SJCRH30 (cell line): ENCODE data around the gene DOCK3. TPM values are rescaled to one million over a fixed set of nuclear protein-coding genes. Genes with fewer than 3 reads are reported as not detected.

ENCODE experiments used
- DNase-seq, 2 experiments: peaks; one replicate each; pipeline ENCODE4 v3.0.0-alpha.2; 2015 to 2020
- H3K27ac ChIP-seq: fragments of 250-450 bp; sonication (Bioruptor Pico); 2 replicates; pipeline ENCODE4 v1.5.1; 2020; ENCODE audit warnings: mild to moderate bottlenecking, moderate library complexity
- H3K27me3 ChIP-seq: fragments of 250-450 bp; sonication (Bioruptor Pico); 2 replicates; pipeline ENCODE4 v1.5.1; 2020; ENCODE audit warnings: mild to moderate bottlenecking, moderate library complexity
- H3K36me3 ChIP-seq: fragments of 250-450 bp; sonication (Bioruptor Pico); 2 replicates; pipeline ENCODE4 v1.5.1; 2020; ENCODE audit warnings: mild to moderate bottlenecking, moderate library complexity
- H3K4me1 ChIP-seq: fragments of 250-450 bp; sonication (Bioruptor Pico); 2 replicates; pipeline ENCODE4 v1.5.1; 2020; ENCODE audit warnings: mild to moderate bottlenecking, moderate library complexity
- H3K4me3 ChIP-seq: fragments of 250-450 bp; sonication (Bioruptor Pico); 2 replicates; pipeline ENCODE4 v1.5.1; 2020; ENCODE audit warnings: mild to moderate bottlenecking, moderate library complexity
- H3K9me3 ChIP-seq: fragments of 250-450 bp; sonication (Bioruptor Pico); replicated peaks from 2 replicates; pipeline ENCODE4 v1.5.1; 2020; ENCODE audit warnings: mild to moderate bottlenecking, moderate library complexity
- total RNA-seq: library from RNA; depleted of rRNA; stranded (reverse); fragments of >200 nt; shearing (Covaris generic); gene quantifications from 2 replicates; pipeline ENCODE4 v1.2.3, GENCODE V29; 2014; rRNA removed

The DOCK3 gene
- total RNA-seq, 1 experiment from 2014 or later: 0.08 TPM

DNA sequence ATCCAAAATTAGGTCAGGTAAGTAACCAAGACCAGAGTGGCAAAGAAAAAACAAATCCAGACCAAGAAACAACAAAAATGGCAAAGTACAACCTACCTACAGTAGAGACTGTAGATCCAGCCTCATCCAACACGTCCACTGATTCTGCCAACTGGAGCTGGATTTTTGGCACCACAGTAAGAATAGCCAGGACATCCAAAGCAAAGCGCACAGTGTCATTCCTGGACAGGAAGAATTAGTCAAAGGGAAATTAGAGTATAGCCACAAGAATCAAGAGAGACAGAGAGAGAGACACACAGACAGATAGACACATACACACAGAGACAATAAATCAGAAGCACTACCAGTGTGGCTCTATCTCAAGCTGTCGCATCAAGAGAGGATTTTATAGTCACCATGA is 747.5 kb downstream of the DOCK3 start:
- H3K4me1 ChIP-seq: no peaks in the 10 kb centered on the region
- DNase-seq: no peak
- no peaks in the 10 kb centered on the region for H3K27me3 ChIP-seq
- no peaks in the 10 kb centered on the region for H3K9me3 ChIP-seq
- peaks cover 38% of the 10 kb centered on the region for H3K36me3 ChIP-seq
- no peak overlapping the region for H3K4me3 ChIP-seq
- H3K27ac ChIP-seq: no peak overlapping the region

DNA sequence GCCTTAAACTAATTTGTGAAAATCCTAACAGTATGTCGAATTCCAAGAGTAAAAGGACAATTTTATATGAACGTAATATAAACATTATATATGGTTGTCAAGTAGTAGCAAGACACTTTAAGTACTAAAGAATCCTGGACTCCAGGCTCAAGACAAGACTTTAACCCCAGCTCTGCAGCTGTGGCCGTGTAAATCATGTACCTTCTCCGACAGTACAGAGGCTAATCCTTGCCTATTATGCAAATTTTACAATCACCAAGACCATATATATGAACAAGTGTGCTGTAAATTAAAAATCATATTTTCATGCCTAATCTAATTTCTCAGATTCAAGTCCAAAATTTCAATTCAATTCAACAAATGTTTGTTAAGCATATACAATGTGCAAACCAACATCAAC is 752.2 kb downstream of the DOCK3 start:
- Histone ChIP-seq H3K27ac (no peak overlapping the region), H3K27me3 (no peaks in the 10 kb centered on the region), H3K9me3 (no peaks in the 10 kb centered on the region), H3K4me3 (no peak overlapping the region), H3K36me3 (peaks cover 35% of the 10 kb centered on the region), H3K4me1 (no peaks in the 10 kb centered on the region)
- DNase-seq: no peak

DNA sequence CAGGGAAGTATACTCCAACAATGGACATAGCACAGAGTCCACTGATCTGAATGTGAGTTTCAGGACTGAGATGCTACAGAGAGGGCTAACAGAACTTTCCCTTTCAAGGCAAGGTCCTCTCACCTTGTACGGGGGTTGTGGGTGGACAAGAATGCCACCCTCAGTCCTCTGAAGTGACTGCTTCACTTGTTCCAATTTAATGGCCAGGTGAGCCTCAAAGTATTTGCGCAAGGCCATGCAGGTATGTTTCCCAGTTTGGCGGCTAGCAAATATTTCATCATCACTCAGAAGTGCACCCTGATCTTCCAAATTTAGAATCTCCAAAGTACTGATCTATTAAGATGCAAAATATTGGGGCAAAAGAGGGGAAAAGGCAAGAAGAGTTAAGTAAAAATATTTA is 754.4 kb downstream of the DOCK3 start:
- Histone ChIP-seq H3K9me3 (no peaks in the 10 kb centered on the region), H3K27ac (no peak overlapping the region), H3K4me3 (no peak overlapping the region), H3K27me3 (no peaks in the 10 kb centered on the region), H3K36me3 (peaks cover 37% of the 10 kb centered on the region), H3K4me1 (no peaks in the 10 kb centered on the region)
- DNase-seq: no peak

Other genes starting within 250 kb of the DOCK3 start
- gene CACNA2D2, start 171.3 kb upstream of the DOCK3 start, total RNA-seq: not detected in 2 replicates
- gene C3orf18, start 107.2 kb upstream of the DOCK3 start, total RNA-seq: 1.1 and 2.4 TPM in 2 replicates
- gene HEMK1, start 105.4 kb upstream of the DOCK3 start, total RNA-seq: 6.2 and 6.3 TPM in 2 replicates
- gene CISH, start 63.2 kb upstream of the DOCK3 start, total RNA-seq: 8.4 and 8.6 TPM in 2 replicates
- 24.1 and 24.2 TPM in 2 replicates for gene MAPKAPK3, start 57.8 kb upstream of the DOCK3 start, total RNA-seq